NCI-H1436 (cell line): Measurements from ENCODE around the gene SPACA5.
A peak's percentile ranks its signal among the peaks of the same experiment; 100 is the strongest.
"Not testable (repeated sequence)": the region's sequence is repeated elsewhere in the genome, so short reads cannot be mapped to it uniquely, and the experiment has no call there.

Source experiments
- DNase-seq: peaks from one replicate; lab custom pipeline; 2025; lab: John Stamatoyannopoulos, UW

The SPACA5 gene

DNA sequence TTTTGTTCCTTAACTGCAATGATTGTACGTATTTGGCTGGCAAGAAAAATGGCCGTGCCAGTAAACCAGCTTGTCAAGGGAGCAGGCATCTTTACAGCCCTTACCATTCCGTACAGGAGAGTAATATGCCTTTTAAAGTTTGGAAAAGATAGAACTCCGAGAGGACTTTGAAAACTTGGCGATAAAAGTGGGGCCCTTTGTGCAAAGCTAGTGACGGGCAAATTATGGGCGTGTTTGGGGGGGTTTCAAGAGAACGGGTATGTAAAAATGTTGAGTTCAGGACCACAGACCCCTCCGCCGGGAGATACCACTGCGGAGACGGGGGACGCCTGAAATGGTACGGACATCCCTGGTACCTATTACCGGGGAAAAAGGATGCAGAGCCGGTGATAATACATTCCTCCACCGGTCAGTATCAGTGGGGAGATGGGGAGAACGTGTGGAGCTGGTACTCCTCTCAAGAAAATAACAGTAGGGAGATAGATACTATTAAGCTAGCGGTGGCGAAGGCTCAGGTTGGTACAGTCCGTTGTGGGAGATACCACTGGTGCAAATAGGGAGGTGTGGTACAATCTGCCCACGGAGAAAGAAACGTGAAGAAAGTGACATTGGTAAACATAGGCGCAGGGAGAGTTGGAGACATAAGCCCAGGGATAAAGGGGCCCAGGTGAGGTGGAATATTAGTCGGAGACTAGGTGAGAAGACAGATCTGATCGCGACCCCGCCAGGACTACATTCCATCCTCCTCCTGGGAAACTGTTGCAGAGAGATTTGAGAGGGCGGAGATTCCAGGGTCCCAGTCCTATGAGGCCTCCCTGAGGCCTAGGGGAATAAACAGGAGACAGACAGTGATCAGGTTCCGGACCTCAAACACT, 14.5 kb downstream of the SPACA5 start:
- peak; percentile 47 for DNase-seq

DNA sequence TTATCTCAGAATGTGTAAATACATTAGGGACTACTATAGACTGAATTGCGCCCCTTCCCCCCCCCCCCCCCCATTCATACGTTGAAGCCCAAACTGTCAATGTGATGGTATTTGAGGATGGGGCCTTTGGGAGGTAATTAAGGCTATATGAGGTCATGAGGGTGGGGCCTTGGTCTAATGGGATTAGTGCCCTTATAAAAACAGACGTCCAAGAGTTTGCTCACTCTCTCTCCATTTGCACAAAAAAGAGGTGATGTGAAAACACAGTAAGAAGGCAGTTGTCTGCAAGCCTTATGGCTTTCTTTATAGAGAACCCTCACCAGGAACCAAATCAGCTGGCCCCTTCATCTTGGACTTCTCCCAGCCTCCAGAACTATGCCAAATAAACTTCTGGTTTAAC, 15.3 kb downstream of the SPACA5 start:
- DNase-seq = no peak

- DNase-seq = no peak
These were observed 15.9 kb downstream of the SPACA5 start for GRCh38 chrX:48022738-48023137.

DNA sequence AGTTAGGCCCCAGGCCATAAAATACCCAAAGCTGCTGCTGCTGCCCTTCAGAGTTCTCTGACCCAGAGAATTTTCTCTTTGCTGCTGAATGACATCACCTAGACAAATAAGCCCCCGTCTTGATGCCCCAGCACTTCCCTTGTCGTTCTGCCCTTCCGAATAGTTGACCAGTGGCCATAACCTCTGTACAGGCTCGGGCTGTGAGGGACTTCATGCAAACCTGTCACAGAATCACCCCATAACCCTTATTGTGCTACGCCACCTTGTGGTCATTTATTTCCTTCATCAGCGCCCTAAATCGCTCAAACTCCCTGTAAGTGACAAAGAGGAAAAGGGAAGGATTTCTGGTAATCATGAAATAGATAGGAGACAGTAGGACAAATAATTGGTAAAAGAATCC, 18.8 kb downstream of the SPACA5 start:
- DNase-seq = peak; percentile 21

- DNase-seq = not testable (repeated sequence)
These were observed 20.8 kb downstream of the SPACA5 start for GRCh38 chrX:48027545-48027944.

- DNase-seq = no peak
These were observed 21.3 kb downstream of the SPACA5 start for GRCh38 chrX:48028091-48028490.

DNA sequence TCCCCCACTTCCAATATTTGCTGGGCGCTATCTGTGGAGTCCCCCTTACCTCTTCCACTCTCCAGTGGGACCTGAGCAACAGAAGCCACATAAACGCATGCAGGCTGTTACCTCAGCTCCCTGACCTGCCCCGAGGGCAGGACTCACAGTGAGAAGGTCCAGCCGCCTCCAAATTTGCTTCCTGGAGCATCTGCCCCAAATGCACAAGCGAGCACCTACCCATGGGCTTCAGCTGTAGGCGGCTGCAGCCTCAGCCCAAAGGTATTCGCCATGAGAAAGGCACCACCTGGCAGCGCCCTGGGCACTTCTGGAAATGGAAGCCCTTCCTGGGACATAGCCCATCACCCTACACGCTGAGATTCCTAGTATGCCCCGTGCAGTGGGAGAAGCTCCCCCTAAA, 23.4 kb downstream of the SPACA5 start:
- no peak for DNase-seq

DNA sequence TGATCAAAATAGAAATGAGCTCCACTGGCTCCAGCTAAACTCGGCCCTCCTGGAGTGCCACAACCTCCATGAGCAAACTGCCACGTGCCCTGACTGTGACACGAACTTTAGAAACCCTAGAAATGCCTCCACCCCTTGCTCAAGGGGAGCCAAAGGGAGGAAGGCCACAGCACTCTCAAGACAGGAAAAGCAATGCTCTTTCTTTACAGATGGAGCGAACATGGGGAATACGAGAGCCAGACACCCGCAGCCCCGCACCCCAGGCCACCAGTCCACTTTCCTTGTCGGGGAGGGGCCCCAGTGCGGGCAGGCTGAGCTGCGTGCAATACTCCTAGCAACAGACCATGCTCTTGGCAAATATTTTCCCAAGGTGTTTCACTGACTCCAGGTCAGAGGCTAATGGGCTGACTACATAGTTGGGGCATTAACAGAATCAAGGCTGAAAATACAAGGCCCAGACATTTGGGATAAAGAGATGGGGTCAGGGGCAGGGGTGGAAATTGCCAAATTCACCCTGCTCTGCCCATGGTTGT, 23.9 kb downstream of the SPACA5 start:
- DNase-seq = not testable (repeated sequence)

DNA sequence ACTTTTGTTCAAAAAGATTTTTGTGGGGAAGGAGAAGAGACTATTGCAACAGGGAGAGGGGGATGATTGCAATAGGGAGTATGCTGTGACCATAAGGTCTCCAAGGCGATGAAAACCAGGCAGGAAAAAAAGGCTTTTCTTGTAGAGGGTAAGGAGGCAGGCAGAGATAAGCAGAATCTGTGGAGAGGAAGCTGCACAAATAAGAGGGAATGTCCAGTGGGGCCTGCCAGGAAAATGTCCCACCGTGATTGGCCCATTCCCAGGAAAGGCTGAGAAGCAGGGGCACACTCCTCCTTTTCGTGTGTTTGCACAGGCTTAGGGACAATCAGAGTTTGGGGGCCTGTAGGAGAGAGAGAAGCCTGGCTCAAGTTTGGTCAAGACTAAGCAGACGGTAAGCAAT, 29.1 kb downstream of the SPACA5 start:
- DNase-seq = no peak

DNA sequence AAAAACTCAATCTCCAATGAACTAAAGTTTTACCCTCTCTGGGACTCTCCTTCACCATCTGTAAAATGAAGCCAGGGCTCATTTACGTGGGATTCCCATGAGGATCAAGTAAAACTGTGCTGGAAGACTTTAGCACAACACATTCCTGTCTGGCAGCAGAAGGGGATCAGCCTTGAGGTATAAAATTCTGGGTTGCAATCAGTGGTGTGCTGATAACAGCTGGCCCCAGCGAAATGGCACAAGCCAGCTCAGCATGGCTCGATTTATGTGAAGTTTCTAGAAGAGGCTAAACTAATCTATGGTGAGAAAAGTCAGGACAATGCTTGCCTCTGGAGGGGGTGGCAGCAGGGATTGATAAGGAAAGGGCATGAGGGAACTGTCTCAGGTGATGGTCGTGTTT, 36.3 kb downstream of the SPACA5 start:
- DNase-seq = no peak

DNA sequence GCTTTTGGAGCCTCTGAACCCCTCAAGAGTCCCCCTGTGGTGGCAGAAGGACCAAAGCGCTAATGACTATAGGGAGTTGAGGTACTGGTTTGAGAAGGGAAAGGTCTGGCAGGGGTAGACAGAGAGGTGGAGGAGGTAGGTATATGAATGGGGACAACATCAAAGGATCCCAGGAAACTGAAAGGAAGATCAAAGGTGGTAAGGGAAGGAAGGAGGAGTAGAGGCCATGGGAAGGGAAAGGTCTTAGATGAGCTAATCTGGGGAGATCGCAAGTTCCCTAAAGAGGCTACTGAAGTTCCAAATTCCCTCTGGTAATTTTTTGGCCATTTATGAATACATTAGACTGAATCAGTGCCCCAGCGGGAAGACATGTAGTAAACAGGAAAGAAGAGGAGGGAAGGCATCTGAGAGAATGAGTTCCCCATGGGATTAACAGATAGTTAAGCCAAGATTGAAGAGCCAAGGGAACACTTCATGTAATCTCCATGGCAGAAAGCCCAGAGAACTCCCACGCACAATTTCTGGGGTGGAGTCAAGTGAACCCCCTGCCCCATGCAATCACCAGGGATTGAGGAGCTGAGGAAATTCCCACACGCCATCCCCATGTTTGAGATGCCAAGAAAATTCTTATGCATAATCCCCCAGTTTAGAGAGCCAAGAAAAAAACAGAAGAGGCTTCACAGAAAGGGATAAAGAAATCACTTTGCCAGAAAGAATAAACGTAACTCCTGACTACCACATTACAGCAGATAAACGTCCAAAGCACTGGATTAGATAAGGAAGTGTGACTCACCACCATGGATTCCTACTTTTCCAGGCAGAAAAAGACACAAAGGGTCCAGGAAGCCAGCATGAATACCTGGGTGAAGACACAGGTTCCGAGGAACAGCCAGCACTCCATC, 38.9 kb downstream of the SPACA5 start:
- DNase-seq = no peak

- DNase-seq = no peak
These were observed 40.1 kb downstream of the SPACA5 start for GRCh38 chrX:48046846-48047245.

DNA sequence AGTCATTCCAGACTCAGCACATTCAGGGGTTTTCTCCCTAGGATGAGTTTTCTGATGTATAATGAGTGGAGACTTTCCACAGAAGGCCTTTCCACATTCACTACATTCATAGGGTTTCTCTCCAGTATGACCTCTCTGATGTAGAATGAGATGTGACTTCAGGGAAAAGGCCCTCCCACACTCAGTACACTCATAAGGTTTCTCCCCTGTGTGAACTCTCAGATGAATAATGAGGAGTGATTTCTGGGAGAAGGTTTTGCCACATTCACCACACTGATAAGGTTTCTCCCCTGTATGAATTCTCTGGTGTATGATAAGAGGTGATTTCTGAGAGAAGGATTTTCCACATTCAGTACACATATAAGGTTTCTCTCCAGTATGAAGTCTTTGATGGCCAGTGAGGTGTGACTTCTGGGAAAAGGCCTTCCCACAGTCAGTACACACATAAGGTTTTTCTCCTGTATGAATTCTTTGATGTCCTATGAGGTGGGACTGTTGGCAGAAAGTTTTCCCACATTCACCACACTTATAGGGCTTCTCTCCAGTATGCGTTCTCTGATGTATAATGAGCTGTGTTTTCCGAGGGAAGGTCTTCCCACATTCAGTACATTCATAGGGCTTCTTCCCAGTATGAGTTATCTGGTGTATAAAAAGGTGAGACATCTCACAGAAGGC, 52.0 kb downstream of the SPACA5 start:
- DNase-seq = no peak

DNA sequence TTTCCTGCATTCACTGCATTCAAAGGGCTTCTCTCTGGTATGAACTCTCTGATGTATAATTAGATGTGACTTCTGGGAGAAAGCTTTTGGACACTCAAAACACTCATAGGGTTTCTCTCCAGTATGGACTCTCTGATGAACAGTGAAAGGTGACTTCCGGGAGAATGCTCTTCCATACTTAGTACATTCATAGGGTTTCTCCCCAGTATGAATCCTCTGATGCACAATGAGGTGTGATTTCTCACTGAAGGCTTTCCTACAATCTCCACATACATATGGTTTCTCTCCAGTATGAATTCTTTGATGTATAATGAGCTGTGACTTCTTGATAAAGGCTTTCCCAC, 52.5 kb downstream of the SPACA5 start:
- DNase-seq = no peak
